Liver (tissue), 9 donors: ENCODE results near the gene TBC1D7. TPM values are rescaled to one million over a fixed set of nuclear protein-coding genes. Genes with fewer than 3 reads are reported as not detected.

Experiments
- DNase-seq: peaks from one replicate; pipeline ENCODE4 v3.0.0-alpha.2; 2017; ENCODE audit warnings: low spot score
- H3K27ac ChIP-seq, 2 donors: one replicate each; pipeline ENCODE4 v1.7.0; 2013; ENCODE audit warnings: inconsistent platforms in 2 of 2, low read length in 2 of 2, control low read depth in 1 of 2, low read depth in 1 of 2, mild to moderate bottlenecking in 1 of 2
- H3K27me3 ChIP-seq, 4 donors: one replicate each; pipeline versions ENCODE4 v1.6.1 to v1.7.0; 2013; ENCODE audit warnings: low read length in 3 of 4, inconsistent platforms in 1 of 4, mild to moderate bottlenecking in 1 of 4, moderate library complexity in 1 of 4; ENCODE audit not compliant: control insufficient read depth in 4 of 4, insufficient read depth in 4 of 4
- H3K36me3 ChIP-seq, 4 donors: one replicate each; pipeline versions ENCODE4 v1.6.1 to v1.7.0; 2013; ENCODE audit warnings: low read length in 3 of 4, mild to moderate bottlenecking in 3 of 4, low read depth in 1 of 4, moderate library complexity in 1 of 4; ENCODE audit not compliant: control insufficient read depth in 4 of 4, insufficient read depth in 3 of 4
- H3K4me1 ChIP-seq, 4 donors: one replicate each; pipeline versions ENCODE4 v1.6.1 to v1.7.0; 2013; ENCODE audit warnings: low read length in 3 of 4, mild to moderate bottlenecking in 3 of 4, moderate library complexity in 1 of 4; ENCODE audit not compliant: control insufficient read depth in 4 of 4, insufficient read depth in 4 of 4
- H3K4me3 ChIP-seq, 3 donors: one replicate each; pipeline versions ENCODE4 v1.6.1 to v1.7.0; 2013; ENCODE audit warnings: low read length in 3 of 3, control low read depth in 1 of 3, low read depth in 1 of 3, mild to moderate bottlenecking in 1 of 3
- H3K9ac ChIP-seq, 2 donors: one replicate each; pipeline ENCODE4 v1.7.0; 2013; ENCODE audit warnings: low read length in 2 of 2, mild to moderate bottlenecking in 2 of 2, moderate library complexity in 2 of 2, control low read depth in 1 of 2, low read depth in 1 of 2
- H3K9me3 ChIP-seq, 4 donors: one replicate each; pipeline versions ENCODE4 v1.6.1 to v1.7.0; 2013; ENCODE audit warnings: low read length in 3 of 4; ENCODE audit not compliant: control insufficient read depth in 4 of 4
- FOXA1 ChIP-seq: IDR thresholded peaks from 2 replicates; pipeline ENCODE4 v1.6.1; 2016; ENCODE audit warnings: antibody characterized with exemption
- FOXA2 ChIP-seq: IDR thresholded peaks from 2 replicates; pipeline ENCODE4 v1.6.1; 2016; ENCODE audit warnings: antibody characterized with exemption
- HNF4G ChIP-seq: IDR thresholded peaks from 2 replicates; pipeline ENCODE4 v1.6.1; 2016; ENCODE audit warnings: antibody characterized with exemption
- JUND ChIP-seq, 2 donors: IDR thresholded peaks; 2 replicates each; pipeline ENCODE4 v1.6.1; 2016; ENCODE audit warnings: antibody characterized with exemption in 2 of 2
- NR2F2 ChIP-seq: IDR thresholded peaks from 2 replicates; pipeline ENCODE4 v1.6.1; 2016; ENCODE audit warnings: antibody characterized with exemption
- RAD21 ChIP-seq, 2 donors: IDR thresholded peaks; 2 replicates each; pipeline ENCODE4 v1.6.1; 2016; ENCODE audit warnings: antibody characterized with exemption in 2 of 2, mild to moderate bottlenecking in 2 of 2
- SP1 ChIP-seq: IDR thresholded peaks from 2 replicates; pipeline ENCODE4 v1.6.1; 2018; ENCODE audit warnings: antibody characterized with exemption, mild to moderate bottlenecking
- YY1 ChIP-seq: IDR thresholded peaks from 2 replicates; pipeline ENCODE4 v1.6.1; 2016; ENCODE audit warnings: antibody characterized with exemption, mild to moderate bottlenecking
- ZBTB33 ChIP-seq: IDR thresholded peaks from 2 replicates; pipeline ENCODE4 v1.6.1; 2016; ENCODE audit warnings: antibody characterized with exemption
- WGBS: extraction: QIAGEN DNeasy Blood & Tissue Kit; methylation state at CpG from one replicate; pipeline ENCODE4 v1.1.7; 2013; 5-methylcytosine and 5-hydroxymethylcytosine counted together
- polyA plus RNA-seq, 2 donors: library from polyadenylated mRNA; stranded (reverse) in 1 of 2; unstranded in 1 of 2; fragments of 200-250 nt in 1 of 2; fragments of >200 nt in 1 of 2; fragmentation: Nextera tagmentation in 1 of 2; extraction: Ambion mirVana in 1 of 2; gene quantifications; one replicate each; pipeline versions ENCODE4 v1.2.1 to v1.2.3, GENCODE V29; 2013 to 2015
- total RNA-seq, 2 donors: library from RNA; depleted of rRNA; stranded (reverse); fragments of >200 nt; gene quantifications; one replicate each; pipeline ENCODE4 v1.2.3, GENCODE V29; 2014
- TF ChIP-seq, protein P1 (sequence below): IDR thresholded peaks from 2 replicates; pipeline ENCODE4 v1.6.1; 2016; ENCODE audit warnings: antibody characterized with exemption
- TF ChIP-seq, protein P2 (sequence below): IDR thresholded peaks from 2 replicates; pipeline ENCODE4 v1.6.1; 2016; ENCODE audit warnings: antibody characterized with exemption, mild to moderate bottlenecking
- TF ChIP-seq, protein P3 (sequence below): IDR thresholded peaks from 2 replicates; pipeline ENCODE4 v1.6.1; 2016; ENCODE audit warnings: antibody characterized with exemption
- donor health status: healthy.
- donor health status: healthy.
- donor health status: healthy.
- donor health status: healthy.
- donor health status: healthy.

The TBC1D7 gene
- total and polyA plus RNA-seq, 4 donors: 9.6 to 18.8 (median 10.6) TPM

DNA sequence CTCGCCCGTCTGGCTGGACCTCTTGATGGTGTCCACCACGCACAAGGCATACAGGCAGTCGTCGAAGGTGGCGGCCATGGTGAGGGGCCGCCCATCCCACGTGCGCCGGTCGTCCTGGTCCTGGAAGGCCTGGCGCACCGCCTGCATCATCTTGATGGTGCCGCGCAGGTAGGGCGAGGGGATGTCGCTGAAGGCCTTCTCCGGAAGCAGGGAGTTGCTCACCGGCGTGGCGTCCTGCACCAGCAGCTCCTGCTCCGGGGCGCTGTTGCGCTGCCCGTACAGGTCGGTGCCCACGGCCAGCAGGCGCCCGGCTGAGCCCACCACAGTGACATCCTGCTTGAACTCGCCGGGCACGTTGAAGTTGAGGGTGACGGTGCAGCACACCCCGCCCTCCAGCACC is 36.5 kb upstream of the TBC1D7 start:
- H3K9ac ChIP-seq: no peak overlapping the region
- WGBS: 98% methylated on average over 34 of the region's 34 CpGs
- no peak for DNase-seq

DNA sequence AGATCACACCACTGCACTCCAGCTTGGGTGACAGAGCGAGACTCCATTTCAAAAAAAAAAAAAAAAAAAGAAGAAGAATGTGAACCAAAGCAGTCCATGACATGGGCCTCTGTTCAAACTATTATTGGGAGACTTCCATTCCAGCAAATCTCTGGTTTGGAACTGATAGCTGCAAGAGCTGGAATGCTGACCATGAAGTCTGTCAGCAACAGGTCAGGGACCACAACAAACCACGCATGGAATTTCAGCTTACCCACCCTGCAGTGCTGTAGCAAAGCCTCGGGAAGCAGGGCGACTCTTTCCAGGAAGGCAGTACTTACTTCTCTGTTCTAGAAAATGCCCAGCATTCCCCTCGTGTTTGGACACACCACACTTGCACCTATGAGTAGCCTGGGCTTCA is 34.1 kb upstream of the TBC1D7 start:
- DNase-seq: no peak
- H3K4me3 ChIP-seq: no peak overlapping the region
- TF ChIP-seq RAD21 (IDR thresholded peaks at IDR 0.05) (peak in 1 of 2 donors; percentile 21), JUND (IDR thresholded peaks at IDR 0.05) (no peak), ZBTB33 (no peak), NR2F2 (peak; percentile 68), SP1 (peak; percentile 6), FOXA1 (no peak)
- TF ChIP-seq, protein P1, sequence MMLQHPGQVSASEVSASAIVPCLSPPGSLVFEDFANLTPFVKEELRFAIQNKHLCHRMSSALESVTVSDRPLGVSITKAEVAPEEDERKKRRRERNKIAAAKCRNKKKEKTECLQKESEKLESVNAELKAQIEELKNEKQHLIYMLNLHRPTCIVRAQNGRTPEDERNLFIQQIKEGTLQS: no peak
- TF ChIP-seq, protein P2, sequence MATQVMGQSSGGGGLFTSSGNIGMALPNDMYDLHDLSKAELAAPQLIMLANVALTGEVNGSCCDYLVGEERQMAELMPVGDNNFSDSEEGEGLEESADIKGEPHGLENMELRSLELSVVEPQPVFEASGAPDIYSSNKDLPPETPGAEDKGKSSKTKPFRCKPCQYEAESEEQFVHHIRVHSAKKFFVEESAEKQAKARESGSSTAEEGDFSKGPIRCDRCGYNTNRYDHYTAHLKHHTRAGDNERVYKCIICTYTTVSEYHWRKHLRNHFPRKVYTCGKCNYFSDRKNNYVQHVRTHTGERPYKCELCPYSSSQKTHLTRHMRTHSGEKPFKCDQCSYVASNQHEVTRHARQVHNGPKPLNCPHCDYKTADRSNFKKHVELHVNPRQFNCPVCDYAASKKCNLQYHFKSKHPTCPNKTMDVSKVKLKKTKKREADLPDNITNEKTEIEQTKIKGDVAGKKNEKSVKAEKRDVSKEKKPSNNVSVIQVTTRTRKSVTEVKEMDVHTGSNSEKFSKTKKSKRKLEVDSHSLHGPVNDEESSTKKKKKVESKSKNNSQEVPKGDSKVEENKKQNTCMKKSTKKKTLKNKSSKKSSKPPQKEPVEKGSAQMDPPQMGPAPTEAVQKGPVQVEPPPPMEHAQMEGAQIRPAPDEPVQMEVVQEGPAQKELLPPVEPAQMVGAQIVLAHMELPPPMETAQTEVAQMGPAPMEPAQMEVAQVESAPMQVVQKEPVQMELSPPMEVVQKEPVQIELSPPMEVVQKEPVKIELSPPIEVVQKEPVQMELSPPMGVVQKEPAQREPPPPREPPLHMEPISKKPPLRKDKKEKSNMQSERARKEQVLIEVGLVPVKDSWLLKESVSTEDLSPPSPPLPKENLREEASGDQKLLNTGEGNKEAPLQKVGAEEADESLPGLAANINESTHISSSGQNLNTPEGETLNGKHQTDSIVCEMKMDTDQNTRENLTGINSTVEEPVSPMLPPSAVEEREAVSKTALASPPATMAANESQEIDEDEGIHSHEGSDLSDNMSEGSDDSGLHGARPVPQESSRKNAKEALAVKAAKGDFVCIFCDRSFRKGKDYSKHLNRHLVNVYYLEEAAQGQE: no peak
- H3K36me3 ChIP-seq: peaks cover 2 to 13% (median 9%) of the 10 kb centered on the region in 4 donors
- H3K27me3 ChIP-seq: no peaks in the 10 kb centered on the region
- 85% methylated on average over 5 of the region's 5 CpGs for WGBS
- H3K9ac ChIP-seq: no peak overlapping the region
- peaks cover 0 to 3% (median 0%) of the 10 kb centered on the region in 4 donors for H3K4me1 ChIP-seq
- H3K27ac ChIP-seq: no peak overlapping the region
- no peaks in the 10 kb centered on the region for H3K9me3 ChIP-seq

More for the DNA sequence above, 36.5 kb upstream of the TBC1D7 start:
- Histone ChIP-seq H3K27me3 (no peaks in the 10 kb centered on the region), H3K4me1 (peaks cover 0 to 3% (median 0%) of the 10 kb centered on the region in 4 donors), H3K9me3 (no peaks in the 10 kb centered on the region), H3K36me3 (peaks cover 2 to 13% (median 9%) of the 10 kb centered on the region in 4 donors), H3K27ac (no peak overlapping the region), H3K4me3 (no peak overlapping the region)
- TF ChIP-seq FOXA2 (no peak), RAD21 (IDR thresholded peaks at IDR 0.05) (no peak), HNF4G (no peak), YY1 (no peak)
- TF ChIP-seq, protein P1: no peak
- TF ChIP-seq, protein P3, sequence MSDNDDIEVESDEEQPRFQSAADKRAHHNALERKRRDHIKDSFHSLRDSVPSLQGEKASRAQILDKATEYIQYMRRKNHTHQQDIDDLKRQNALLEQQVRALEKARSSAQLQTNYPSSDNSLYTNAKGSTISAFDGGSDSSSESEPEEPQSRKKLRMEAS: no peak
